NAMALWA (cell line): Measurements from ENCODE around the gene ZDHHC20.

Experiments
- DNase-seq: peaks from one replicate; pipeline ENCODE4 v3.0.0-alpha.2; 2015; ENCODE audit warnings: low spot score

The ZDHHC20 gene, protein sequence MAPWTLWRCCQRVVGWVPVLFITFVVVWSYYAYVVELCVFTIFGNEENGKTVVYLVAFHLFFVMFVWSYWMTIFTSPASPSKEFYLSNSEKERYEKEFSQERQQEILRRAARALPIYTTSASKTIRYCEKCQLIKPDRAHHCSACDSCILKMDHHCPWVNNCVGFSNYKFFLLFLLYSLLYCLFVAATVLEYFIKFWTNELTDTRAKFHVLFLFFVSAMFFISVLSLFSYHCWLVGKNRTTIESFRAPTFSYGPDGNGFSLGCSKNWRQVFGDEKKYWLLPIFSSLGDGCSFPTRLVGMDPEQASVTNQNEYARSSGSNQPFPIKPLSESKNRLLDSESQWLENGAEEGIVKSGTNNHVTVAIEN

DNA sequence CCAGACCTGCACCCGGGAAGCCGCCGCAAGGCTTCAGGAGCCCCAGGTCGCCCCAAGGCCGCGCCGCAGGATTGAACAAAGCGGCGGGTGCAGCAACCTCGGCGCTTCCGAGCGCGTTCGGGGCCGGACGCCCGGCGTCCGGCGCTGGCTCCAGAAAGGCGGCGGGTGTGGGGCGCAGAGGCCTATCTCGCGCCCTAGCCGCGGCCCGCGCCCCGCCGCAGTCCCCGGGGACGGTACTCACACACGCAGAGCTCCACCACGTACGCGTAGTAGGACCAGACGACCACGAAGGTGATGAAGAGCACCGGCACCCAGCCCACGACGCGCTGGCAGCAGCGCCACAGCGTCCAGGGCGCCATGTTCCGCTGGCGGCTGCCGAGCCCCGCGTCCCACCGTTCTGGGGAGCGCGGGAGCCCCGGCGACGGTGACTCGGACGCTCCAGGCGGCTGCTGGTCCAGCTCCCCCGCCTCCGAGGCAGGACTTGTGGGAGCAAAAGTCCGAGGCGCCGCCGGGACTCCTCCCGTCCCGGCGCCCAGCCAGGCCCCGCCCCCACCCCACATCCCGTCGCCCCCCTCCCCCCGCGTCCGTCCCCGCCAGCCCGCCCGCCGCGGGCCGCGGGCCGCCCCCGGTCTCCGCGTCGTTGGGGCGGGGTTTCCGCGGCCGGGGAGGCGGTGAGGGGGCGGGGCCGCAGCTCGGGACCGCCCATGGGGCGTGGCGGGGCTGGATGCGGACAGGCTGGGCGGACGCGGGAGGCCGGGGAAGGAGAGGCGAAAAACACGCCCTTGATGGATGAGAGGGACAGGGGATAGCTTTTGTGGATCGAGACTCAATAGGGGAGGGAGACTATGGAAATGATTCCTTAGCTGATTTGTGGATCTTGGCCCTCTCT, at the start of gene ZDHHC20:
Gene ZDHHC20 (minus strand): TSS at position 491 of the 889 bp plus-strand sequence. CDS start 132 bp downstream, at position 359.
- DNase-seq = peak; percentile 84

DNA sequence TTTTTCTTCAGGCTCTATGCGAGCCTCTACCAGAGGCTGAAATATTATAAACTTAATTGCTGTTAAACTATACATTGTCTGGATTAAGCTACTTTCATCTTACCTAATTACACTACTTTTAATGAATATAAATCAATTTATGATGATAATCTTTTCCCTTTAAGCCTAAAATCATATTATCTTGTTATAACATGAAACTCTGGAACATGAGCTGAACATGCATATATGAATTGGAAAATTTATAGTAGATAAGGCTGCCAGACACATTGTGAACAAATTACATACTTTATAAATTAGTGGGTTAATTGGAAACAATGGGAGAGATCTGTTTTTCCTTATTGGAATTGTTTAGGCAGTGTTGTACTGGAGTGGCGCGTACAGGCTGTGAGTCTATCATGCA, 45.3 kb upstream of the ZDHHC20 start:
- no peak for DNase-seq

DNA sequence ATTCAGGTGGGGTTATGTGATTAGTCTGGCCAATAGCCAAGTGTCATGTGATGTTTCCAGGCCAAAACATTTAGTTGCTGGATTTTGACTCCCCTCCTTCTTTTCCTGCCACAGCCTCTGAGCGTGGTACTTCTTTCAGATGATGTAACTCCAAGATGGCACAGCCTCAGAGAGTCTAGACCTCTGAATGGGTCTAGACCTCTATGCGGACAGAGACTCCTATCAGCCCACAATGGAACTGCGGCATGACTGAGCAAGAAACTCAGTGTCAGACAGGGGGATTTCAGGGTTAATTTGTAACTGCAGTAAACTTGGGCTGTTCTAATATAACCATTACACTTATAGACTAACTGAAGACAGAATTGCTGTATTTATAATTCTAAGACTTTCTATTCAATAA, 42.6 kb upstream of the ZDHHC20 start:
- peak; percentile 13 for DNase-seq

DNA sequence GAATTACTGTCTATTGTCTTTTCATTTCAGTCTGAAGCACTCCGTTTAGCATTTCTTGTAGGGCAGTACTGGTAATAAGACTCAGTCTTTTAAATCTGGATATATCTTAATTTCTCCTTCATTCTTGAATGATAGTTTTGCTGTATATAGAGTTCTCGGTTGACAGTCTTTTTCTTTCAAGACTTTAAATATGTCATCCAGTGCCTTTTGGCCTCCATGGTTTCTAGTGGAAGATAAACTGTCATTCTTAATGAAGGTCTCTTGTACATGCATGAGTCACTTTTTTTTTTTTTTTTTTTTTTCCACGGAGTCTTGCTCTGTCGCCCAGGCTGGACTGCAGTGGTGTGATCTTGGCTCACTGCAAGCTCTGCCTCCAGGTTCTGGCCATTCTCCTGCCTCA, 27.2 kb upstream of the ZDHHC20 start:
- no peak for DNase-seq

DNA sequence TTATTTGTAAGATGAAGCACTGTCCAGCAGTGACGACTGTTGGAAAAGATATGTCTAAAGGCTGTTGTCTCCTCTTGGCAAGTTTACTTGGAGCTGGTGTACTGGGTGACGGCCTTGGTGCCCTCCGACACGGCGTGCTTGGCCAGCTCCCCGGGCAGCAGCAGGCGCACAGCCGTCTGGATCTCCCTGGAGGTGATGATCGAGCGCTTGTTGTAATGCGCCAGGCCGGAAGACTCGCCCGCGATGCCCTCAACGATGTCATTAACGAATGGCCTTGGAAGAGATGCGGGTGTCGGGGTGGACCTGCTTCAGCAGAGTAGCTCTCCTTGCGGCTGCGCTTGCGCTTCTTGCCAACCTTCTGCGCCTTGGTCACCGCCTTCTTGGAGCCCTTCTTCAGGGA, 24.6 kb upstream of the ZDHHC20 start:
- DNase-seq = no peak

DNA sequence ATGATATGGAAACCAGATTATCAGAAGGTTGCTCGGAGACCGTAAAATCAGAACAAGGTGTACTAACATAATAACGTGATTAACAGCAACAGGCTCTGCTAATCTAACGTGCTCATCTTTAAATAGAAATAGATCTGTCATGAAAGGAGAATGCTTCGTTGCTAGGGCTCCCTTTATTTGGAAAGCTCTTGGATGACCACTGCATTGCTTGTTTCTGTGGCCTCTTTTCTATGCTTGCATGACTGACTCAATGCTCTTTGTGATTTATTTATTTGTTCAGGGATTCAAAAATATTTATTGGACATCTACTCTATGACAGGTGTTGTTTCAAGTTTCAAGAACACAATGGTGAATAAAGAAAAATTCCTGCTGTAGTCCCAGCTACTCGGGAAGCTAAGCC, 22.3 kb upstream of the ZDHHC20 start:
- DNase-seq = no peak

DNA sequence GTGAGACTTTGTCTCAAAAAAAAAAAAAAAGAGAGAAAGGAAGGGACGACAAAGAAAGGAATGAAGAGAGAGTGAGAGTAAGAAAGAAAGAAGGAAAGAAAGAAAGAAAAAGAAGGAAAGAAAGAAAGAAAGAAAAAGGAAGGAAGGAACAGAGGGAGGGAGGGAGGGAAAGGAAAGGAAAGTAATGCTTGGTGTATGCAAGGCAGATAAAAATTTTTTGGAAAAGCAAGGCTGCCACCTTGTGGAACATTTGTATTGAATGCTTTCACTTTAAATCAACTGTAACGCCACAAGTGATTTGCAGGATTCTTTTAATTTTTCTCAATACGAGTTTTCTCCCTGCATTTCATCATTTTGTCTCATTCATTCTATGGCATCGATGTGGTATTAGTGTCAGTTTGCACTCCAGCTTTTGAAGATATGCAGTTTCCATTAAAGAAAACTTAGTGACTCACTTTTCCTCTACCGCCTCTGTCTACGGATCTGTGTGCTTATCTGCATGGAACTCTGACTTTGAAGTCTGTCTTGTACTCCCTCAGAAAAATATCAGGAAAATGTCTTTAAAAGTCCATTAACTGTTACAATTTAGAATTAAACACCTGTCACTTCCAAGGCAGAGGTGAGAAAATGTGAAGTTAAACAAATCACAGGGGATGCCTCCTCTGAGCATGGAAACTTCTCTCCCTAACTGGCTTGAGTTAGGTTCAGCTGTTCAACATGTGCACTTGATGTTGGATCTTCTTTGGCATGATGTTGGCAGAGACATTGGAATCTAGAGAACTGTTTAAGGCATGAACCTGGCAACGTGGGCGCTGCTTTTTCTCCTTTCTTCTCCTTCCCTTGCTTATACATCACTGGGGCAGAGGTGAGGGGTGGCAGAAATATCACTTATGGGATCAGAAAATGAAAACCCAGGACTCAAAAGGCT, 20.0 kb upstream of the ZDHHC20 start:
- DNase-seq = peak; percentile 85

DNA sequence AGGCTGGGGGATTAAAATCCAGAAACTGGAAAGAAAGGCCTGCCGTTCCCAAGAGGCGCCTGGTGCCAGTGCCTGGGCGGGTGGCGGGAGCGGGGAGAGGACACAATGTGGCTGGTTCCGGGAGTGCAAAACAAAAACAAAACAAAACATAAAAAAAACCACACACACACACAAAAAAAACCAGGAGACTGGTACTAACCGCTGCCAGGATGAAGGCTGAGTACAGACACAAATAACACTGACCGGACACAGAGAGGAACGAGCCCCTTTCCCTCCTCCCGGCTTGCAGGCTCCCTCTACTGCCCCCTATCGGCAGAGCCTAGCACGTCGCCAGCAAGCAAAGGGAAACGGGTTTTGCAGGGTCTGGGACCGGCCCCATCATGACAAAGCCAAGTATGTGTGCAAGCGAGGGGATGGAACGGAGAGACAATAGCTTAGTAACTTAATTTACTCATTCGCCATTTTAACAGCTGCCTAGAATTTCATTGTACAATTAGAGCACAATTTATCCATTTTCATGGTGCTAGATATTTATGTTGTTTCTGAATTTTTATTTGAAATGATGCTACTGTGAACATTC, 17.9 kb upstream of the ZDHHC20 start:
- DNase-seq = peak; percentile 86

DNA sequence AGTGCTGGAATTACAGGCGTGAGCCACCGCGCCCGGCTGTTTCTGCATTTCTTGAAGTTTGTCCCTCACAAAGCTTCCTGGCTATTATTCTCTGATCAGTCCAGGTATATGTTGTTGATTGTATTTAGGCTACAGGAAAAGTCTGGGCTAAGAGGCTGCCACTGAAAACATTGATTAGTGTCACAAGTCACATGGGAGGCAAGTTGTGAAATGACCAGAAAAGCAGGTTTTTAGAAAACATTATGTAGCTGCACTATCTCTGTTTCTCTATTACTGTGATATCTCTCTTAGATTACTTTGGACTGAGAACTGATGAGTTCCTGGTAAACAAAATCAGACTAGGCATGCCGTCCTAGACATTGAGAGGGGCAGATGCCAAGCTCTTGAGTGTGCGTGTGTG, 16.0 kb upstream of the ZDHHC20 start:
- no peak for DNase-seq

DNA sequence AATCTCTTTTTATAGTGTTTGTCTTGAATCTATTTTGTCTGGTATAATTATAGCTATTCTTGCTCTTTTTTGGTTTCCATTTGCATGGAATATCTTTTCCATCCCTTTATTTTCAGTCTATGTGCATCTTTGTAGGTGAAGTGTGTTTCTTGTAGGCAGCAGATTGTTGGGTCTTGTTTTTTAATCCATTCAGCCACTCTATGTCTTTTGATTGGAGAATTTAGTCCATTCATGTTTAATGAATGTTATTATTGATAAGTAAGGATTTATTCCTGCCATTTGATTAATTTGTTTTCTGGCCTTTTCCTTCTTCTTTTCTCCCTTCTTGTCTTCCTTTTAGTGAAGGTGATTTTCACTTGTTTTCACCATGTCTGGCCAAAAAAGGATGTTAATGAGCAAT, 11.7 kb upstream of the ZDHHC20 start:
- no peak for DNase-seq

DNA sequence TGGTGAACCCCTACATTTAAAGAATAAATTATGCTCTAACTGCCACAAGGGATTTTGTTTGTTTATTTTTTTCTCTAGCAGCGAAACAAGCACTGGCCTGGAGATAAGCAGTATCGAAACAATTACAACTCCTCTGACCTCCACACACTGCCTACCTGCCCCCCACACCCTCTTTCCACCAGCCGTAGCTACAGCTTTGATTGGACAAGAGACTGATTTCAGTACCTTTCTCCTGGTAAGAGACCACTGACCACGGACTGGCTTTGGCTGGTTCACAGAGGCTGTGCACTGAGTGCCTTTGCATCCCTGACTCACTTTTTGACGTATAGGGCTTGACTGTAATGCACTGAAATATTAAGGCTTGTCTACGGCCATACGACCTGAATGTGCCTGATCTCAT, 7.4 kb upstream of the ZDHHC20 start:
- DNase-seq = no peak

DNA sequence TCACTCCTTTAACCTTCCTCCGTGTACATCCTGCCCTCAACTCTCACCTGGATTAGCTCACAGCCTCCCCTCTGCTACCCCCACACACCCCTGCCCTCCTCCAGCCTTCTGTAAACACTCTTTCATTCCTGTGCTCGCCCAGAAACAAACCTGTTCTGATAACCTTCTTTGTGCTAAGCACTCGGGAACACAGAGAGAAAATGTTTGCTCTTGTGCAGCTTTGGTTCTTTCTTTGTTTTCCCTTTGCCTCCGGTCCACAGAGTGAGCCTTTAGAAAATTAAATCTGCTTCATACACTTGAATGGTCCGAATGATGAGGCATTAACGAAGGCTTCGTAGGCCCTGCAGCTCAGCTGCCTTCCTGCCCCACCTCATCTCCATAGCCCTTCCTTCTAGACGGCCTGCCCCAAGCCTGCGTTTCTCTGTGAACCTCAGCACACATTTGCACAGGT, 6.6 kb upstream of the ZDHHC20 start:
- DNase-seq = no peak

DNA sequence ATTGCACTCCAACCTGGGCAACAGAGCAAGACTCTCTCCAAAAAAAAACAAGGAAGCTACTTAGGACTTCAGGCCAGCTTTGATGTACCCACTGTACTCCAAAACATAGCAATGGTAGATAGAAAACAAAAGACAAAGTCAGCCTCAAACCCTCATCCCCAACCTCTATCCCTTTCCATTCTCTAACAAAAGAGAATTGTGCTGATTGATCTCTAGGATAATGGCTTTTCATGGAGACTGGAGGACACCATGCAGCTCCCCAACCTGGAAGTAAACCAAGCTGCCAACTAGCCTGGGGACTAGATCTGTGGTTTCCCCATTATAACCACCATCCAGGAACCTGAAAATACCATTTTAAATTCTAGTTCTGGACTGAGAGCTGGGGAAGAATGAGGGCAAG, 4.3 kb upstream of the ZDHHC20 start:
- no peak for DNase-seq

DNA sequence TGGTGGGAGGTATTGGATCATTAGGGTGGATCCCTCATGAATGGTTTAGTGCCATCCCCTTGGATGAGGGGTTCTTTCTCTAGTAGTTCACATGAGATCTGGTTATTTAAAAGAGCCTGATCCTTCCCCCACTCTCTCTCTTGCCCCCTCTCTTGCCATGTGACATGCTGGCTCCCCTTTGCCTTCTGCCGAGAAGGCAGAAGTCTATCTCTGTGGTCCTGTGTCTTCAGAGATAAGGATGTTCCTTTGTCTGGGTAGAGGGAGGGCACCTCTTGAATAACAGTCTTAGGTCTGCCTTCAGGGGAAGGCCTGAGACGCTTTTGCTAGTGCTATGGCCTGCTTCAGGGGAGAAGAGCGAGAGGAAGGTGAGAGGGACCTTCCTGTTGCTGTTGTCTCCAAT, 2.0 kb upstream of the ZDHHC20 start:
- DNase-seq = no peak

DNA sequence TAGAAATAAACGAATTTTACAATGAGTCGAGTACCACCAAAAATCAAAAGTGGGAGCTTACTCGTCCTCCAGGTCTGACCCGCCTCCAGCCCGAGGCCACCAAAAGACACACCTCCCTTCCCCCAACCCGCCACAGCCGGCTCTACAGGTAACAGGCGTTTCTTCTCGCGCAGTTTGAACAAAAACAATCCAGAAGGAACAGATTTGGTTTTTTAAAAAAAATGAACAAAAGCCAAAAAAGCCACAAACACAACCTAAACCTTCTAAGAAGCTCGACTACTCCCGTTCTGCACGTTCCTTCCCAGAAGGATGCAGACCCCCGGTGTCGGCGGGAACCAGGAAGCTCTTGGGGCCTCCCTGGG, 671 bp downstream of the ZDHHC20 start:
- peak; percentile 64 for DNase-seq

DNA sequence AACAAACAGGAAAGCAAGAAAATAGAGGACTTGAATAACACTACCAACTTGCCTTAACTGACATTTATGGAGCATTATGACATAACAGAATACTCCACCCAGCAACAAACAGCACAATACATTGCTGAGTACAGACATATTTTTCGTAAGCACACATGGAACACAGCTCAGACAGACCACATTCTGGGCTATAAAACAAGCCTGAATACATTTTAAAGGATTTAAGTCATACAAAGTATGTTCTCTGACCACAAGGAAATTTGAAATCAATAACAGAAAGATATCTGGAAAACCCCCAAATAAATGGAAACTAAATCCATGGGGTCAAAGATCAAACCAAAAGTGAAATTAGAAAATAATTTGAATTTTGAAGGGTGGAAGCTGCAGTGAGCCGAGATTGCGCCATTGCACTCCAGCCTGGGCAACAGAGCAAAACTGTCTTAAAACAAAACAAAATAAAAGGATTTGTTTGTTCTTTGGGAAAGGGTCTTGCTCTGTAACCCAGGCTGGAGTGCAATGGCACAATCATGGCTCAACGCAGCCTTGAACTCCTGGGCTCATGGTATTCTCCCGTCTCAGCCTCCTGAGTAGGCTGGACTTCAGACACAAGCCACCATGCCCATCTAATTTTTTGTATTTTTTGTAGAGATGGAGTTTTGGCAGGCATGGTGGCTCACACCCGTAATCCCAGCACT, 5.6 kb downstream of the ZDHHC20 start:
- DNase-seq = no peak

DNA sequence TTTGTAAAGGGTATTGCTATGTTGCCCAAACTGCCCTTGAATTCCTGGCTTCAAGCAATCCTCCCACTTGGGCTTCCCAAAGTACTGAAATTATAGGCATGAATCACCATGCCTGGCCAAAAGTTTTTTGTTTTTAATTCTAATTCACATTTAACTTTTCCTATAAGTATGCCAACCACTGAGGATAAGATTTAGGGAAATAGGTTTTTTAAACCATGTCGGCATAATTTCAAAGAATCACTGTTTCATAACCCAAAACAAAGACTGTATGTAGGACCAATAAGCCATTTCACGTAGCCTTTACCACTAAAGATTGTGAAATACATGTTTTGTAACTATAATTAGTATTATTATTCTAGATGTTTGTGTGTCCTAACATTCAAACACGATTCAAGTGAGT, 8.2 kb downstream of the ZDHHC20 start:
- no peak for DNase-seq

DNA sequence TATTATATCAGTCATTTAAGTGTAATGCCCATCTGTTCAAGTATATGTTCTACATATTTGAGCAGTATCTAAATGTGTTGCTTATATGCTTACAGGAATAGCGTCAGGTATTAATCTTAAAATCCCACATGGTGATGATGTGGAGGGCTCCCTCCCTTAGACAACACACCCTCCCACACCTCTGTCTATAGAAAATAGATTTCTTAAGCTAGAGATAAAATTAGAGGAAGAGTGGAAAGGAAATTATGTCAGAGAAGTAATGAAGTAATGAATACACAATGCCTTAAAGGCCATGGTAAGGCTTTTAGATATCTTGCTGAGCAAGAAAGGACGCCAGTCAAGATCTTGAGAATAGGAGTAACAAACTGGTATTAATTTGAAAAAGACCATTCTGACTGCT, 12.4 kb downstream of the ZDHHC20 start:
- DNase-seq = no peak

DNA sequence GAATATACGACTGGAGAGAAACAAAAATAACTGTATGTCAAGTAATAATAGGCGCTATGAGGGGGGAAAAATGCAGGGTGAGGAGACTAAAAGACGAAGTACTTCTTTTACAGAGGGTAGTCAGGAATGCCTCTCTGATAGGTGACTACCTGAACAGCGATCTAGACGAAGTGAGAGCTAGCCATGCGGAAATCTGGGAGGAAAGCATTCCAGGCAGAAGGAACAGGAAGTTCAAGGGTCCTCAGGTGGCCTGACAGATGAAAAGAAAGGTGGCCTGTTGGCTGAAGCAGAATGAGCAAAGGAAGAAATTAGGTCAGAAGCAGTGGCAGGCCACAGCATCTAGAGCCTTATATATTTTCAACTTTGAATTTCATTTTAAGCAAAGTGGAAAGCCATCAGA, 13.3 kb downstream of the ZDHHC20 start:
- no peak for DNase-seq

DNA sequence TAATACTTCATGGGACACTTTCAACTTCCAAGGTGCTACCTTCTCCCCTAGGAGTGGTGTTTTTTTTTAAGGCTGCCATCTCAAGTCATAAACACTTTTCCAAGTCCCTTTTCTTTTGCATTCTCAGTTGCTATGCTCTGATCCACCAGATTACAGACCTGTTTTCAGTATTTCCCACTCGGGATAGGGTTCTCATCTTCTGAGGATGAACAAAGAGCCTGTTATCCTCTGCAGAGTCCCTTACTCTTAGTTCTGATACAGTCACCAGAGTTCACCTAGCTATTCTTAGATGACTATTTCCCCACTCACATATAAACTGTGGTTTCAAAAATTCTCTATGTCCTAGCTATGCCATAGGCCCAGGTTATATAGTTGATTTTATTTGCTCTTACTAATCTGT, 15.9 kb downstream of the ZDHHC20 start:
- no peak for DNase-seq

DNA sequence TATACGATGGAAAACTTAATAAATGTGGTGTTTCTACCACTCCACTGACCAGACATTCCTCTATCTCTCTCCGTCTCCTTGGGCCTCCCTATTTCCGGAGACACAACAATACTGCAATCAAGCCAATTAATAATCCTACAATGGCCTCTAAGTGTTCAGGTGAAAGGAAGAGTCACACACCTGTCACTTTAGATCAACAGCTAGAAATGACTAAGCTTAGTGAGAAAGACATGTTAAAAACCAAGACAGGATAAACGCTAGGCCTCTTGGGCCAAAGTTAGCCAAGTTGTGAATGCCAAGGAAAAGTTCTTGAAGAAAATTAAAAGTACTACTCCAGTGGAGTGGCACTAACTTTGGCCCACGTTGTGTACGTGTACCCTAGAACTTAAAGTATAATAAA, 22.5 kb downstream of the ZDHHC20 start:
- DNase-seq = no peak
